Central memory CD8-positive, alpha-beta T cell (primary cell): Measurements from ENCODE around the gene WDR37.

Experiments used
- ATAC-seq: fragments of 150-1000 bp; cut with Tn5 transposase; replicated peaks from 2 replicates; pipeline ENCODE4 v1.10.0; 2022; ENCODE audit warnings: mild to moderate bottlenecking, moderate FRiP score, moderate number of reproducible peaks; ENCODE audit not compliant: poor library complexity, severe bottlenecking; ENCODE audit errors: extremely low read depth
- DNase-seq, 2 donors: peaks; one replicate each; pipeline ENCODE4 v3.0.0; 2021; ENCODE audit warnings: low spot score in 2 of 2
- H3K27ac Mint-ChIP-seq: one replicate; pipeline ENCODE4 v1.8.0; 2022; ENCODE audit warnings: low read depth, mild to moderate bottlenecking, moderate library complexity, mixed read lengths
- H3K27me3 Mint-ChIP-seq: one replicate; pipeline ENCODE4 v1.8.0; 2022; ENCODE audit warnings: mixed read lengths
- H3K36me3 Mint-ChIP-seq: one replicate; pipeline ENCODE4 v1.8.0; 2022; ENCODE audit warnings: mild to moderate bottlenecking, moderate library complexity, mixed read lengths; ENCODE audit not compliant: insufficient read depth
- H3K4me1 Mint-ChIP-seq: one replicate; pipeline ENCODE4 v1.8.0; 2022; ENCODE audit warnings: mixed read lengths
- H3K4me3 Mint-ChIP-seq: one replicate; pipeline ENCODE4 v1.8.0; 2022; ENCODE audit warnings: mild to moderate bottlenecking, moderate library complexity, mixed read lengths
- H3K9me3 Mint-ChIP-seq: one replicate; pipeline ENCODE4 v1.8.0; 2022; ENCODE audit warnings: mixed read lengths

WDR37 gene

GRCh38 chr10:1147810-1148209 lies 91.6 kb downstream of the WDR37 start:
- peaks cover 4% of the 10 kb centered on the region for H3K36me3 Mint-ChIP-seq
- H3K4me3 Mint-ChIP-seq: no peak overlapping the region
- peaks cover 16% of the 10 kb centered on the region for H3K27me3 Mint-ChIP-seq
- H3K9me3 Mint-ChIP-seq: no peaks in the 10 kb centered on the region
- no peak overlapping the region for H3K27ac Mint-ChIP-seq
- DNase-seq (no peak), ATAC-seq (no peak)
- peaks cover 9% of the 10 kb centered on the region for H3K4me1 Mint-ChIP-seq

- Mint-ChIP-seq H3K27me3 (peaks cover 9% of the 10 kb centered on the region), H3K4me1 (peaks cover 9% of the 10 kb centered on the region), H3K9me3 (no peaks in the 10 kb centered on the region), H3K4me3 (no peak overlapping the region), H3K27ac (no peak overlapping the region), H3K36me3 (peaks cover 4% of the 10 kb centered on the region)
- ATAC-seq: no peak
- DNase-seq: no peak
Observed at GRCh38 chr10:1148855-1149605, 92.8 kb downstream of the WDR37 start.

GRCh38 chr10:1149793-1150637 lies 93.8 kb downstream of the WDR37 start:
- Mint-ChIP-seq H3K4me3 (no peak overlapping the region), H3K4me1 (peaks cover 9% of the 10 kb centered on the region), H3K27me3 (no peaks in the 10 kb centered on the region), H3K9me3 (no peaks in the 10 kb centered on the region), H3K27ac (no peak overlapping the region), H3K36me3 (peaks cover 4% of the 10 kb centered on the region)
- ATAC-seq (peak; percentile 64), DNase-seq (no peak)

GRCh38 chr10:1150638-1150955 lies 94.4 kb downstream of the WDR37 start:
- Mint-ChIP-seq H3K27ac (no peak overlapping the region), H3K36me3 (peaks cover 4% of the 10 kb centered on the region), H3K27me3 (no peaks in the 10 kb centered on the region), H3K4me1 (peaks cover 9% of the 10 kb centered on the region), H3K9me3 (no peaks in the 10 kb centered on the region), H3K4me3 (no peak overlapping the region)
- DNase-seq (no peak), ATAC-seq (no peak)

GRCh38 chr10:1151076-1152033 lies 95.2 kb downstream of the WDR37 start:
- ATAC-seq (no peak), DNase-seq (no peak)
- Mint-ChIP-seq H3K9me3 (no peaks in the 10 kb centered on the region), H3K27me3 (no peaks in the 10 kb centered on the region), H3K27ac (no peak overlapping the region), H3K4me1 (peaks cover 9% of the 10 kb centered on the region), H3K4me3 (no peak overlapping the region), H3K36me3 (peaks cover 4% of the 10 kb centered on the region)

GRCh38 chr10:1152386-1153250 lies 96.4 kb downstream of the WDR37 start:
- H3K4me1 Mint-ChIP-seq: peaks cover 9% of the 10 kb centered on the region
- DNase-seq: no peak
- ATAC-seq: no peak
- H3K4me3 Mint-ChIP-seq: no peak overlapping the region
- H3K9me3 Mint-ChIP-seq: no peaks in the 10 kb centered on the region
- no peak overlapping the region for H3K27ac Mint-ChIP-seq
- H3K27me3 Mint-ChIP-seq: peaks cover 11% of the 10 kb centered on the region
- H3K36me3 Mint-ChIP-seq: peaks cover 2% of the 10 kb centered on the region

- Mint-ChIP-seq H3K27ac (no peak overlapping the region), H3K9me3 (no peaks in the 10 kb centered on the region), H3K4me1 (peaks cover 9% of the 10 kb centered on the region), H3K4me3 (no peak overlapping the region), H3K36me3 (peaks cover 2% of the 10 kb centered on the region), H3K27me3 (peaks cover 17% of the 10 kb centered on the region)
- ATAC-seq (no peak), DNase-seq (no peak)
Observed at GRCh38 chr10:1153251-1153763, 97.1 kb downstream of the WDR37 start.

GRCh38 chr10:1153805-1154351 lies 97.7 kb downstream of the WDR37 start:
- no peak for DNase-seq
- Mint-ChIP-seq H3K9me3 (no peaks in the 10 kb centered on the region), H3K27me3 (peaks cover 17% of the 10 kb centered on the region), H3K4me3 (no peak overlapping the region), H3K36me3 (peaks cover 2% of the 10 kb centered on the region), H3K4me1 (peaks cover 9% of the 10 kb centered on the region), H3K27ac (no peak overlapping the region)
- ATAC-seq: no peak

- DNase-seq: no peak
- H3K36me3 Mint-ChIP-seq: peaks cover 2% of the 10 kb centered on the region
- H3K4me3 Mint-ChIP-seq: no peak overlapping the region
- peaks cover 2% of the 10 kb centered on the region for H3K4me1 Mint-ChIP-seq
- no peak overlapping the region for H3K27ac Mint-ChIP-seq
- H3K27me3 Mint-ChIP-seq: peaks cover 17% of the 10 kb centered on the region
- ATAC-seq: no peak
- H3K9me3 Mint-ChIP-seq: no peaks in the 10 kb centered on the region
Observed at GRCh38 chr10:1154531-1155295, 98.5 kb downstream of the WDR37 start.

GRCh38 chr10:1155791-1156615 lies 99.8 kb downstream of the WDR37 start:
- no peaks in the 10 kb centered on the region for H3K36me3 Mint-ChIP-seq
- no peaks in the 10 kb centered on the region for H3K4me1 Mint-ChIP-seq
- ATAC-seq: no peak
- no peak overlapping the region for H3K27ac Mint-ChIP-seq
- H3K9me3 Mint-ChIP-seq: no peaks in the 10 kb centered on the region
- H3K4me3 Mint-ChIP-seq: no peak overlapping the region
- DNase-seq: no peak
- H3K27me3 Mint-ChIP-seq: peaks cover 17% of the 10 kb centered on the region
